Measurements from ENCODE around the gene RTRAF.

DNA sequence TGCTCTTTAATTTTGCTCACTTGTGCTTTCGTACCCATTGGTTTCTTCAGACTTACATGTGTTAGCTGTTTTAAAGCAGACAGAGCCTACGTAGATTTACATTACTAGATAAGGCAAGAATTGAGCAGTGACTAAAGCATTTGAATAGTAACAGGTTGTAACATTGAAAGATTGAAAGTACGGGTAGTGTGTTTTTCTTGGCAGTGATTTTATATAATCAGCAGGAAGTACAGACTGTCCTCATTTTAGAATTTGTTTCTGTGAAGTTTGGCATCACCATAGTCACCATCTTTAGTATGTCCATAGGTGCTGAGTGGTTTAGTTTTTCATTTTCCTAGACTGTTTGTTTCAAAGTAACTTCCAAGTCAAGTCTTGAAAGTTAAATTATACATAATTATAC, 14.0 kb downstream of the RTRAF start:
- TF ChIP-seq, protein P1, sequence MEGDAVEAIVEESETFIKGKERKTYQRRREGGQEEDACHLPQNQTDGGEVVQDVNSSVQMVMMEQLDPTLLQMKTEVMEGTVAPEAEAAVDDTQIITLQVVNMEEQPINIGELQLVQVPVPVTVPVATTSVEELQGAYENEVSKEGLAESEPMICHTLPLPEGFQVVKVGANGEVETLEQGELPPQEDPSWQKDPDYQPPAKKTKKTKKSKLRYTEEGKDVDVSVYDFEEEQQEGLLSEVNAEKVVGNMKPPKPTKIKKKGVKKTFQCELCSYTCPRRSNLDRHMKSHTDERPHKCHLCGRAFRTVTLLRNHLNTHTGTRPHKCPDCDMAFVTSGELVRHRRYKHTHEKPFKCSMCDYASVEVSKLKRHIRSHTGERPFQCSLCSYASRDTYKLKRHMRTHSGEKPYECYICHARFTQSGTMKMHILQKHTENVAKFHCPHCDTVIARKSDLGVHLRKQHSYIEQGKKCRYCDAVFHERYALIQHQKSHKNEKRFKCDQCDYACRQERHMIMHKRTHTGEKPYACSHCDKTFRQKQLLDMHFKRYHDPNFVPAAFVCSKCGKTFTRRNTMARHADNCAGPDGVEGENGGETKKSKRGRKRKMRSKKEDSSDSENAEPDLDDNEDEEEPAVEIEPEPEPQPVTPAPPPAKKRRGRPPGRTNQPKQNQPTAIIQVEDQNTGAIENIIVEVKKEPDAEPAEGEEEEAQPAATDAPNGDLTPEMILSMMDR (conservative IDR thresholded peaks at IDR 0.05): no peak
- no peak for TF ChIP-seq EZH2 (IDR thresholded peaks at IDR 0.05; ENCODE audit: low read depth)

All from PC-9 (cell line).